ENCODE data around the gene ZNF787.

DNA sequence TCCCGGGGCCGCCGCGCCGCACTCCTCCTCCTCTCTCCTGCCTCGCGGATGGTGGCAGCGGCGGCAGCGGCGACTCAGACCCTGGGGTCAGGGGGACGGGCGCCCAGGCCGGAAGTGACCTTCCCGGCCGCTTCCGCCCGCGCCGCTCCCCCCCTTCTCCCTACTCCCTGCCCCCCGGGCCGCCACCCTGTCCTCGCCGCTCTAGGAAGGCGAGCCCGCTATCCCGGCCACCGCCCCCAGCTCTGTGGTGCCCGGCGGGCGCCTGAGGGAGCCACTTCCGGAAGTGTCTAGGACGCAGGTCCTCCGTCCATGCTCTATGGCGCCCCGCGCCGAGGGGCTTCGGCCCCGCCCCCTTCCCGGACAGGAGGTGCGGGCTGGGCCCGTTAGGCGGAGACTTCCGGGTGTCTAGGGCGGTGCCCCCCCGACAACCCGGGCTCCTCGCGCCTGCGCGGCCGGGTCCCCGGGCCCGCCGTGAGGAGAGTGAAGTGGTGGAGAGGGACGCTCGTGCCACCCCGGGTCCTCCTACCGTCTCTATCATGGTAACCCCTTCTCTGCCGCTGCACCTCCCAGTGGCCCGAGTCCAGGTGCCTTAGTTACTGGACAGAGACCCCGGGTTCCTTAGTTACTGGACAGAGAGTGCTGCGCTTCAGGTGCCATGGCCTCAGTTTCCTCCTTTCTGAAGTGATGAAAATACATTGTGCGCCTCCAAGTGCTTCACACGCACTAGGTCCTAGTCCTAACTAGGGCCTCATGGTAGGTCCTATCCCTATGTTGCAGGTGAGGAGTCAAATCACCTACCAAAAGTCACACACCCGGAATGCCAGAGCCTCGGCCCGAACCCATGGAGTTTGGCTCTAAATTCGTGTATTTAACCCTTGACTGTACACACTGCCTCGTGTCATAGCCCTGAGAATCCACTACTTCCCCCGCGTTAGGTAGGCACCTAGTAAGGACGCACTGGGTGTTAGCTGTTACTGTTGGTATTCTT is at the start of gene ZNF787:
- no peak for TF ChIP-seq CTCF (IDR thresholded peaks at IDR 0.05)
- no peak for TF ChIP-seq POLR2A (IDR thresholded peaks at IDR 0.05)

All from testis (tissue), 2 donors.